Body of pancreas (tissue), 4 donors: ENCODE data around the gene PXMP4.
A peak's percentile ranks its signal among the peaks of the same experiment; 100 is the strongest.

Experiments used
- CTCF ChIP-seq, 7 experiments: fragments of 450-650 bp in 4 of 7; fragments of 200-600 bp in 3 of 7; sonication (generic) in 3 of 7; IDR thresholded peaks; one replicate each; pipeline ENCODE4 v1.5.1; 2016 to 2019; ENCODE audit warnings: antibody characterized with exemption in 7 of 7
- POLR2A ChIP-seq, 3 donors: fragments of 450-650 bp; IDR thresholded peaks; one replicate each; pipeline ENCODE4 v1.6.1; 2016; ENCODE audit warnings: antibody characterized with exemption in 3 of 3, mild to moderate bottlenecking in 2 of 3

- TF ChIP-seq CTCF (IDR thresholded peaks at IDR 0.05) = no peak
- peak; percentile 5 to 78 (median 49) for TF ChIP-seq POLR2A (IDR thresholded peaks at IDR 0.05)
Observed at GRCh38 chr20:33653900-33654596, 66.1 kb downstream of the PXMP4 start.
